Measurements from ENCODE around the gene PRRG2. TPM values are rescaled to one million over a fixed set of nuclear protein-coding genes. Genes with fewer than 3 reads are reported as not detected.

Gene PRRG2
- total and polyA plus RNA-seq, 10 of the 15 experiments (the other 5 are each of a cell fraction or from before 2014, with no cell fraction given) = 0.09 to 2.1 (median 0.86) TPM

- TF ChIP-seq ZBED1 (IDR thresholded peaks at IDR 0.05; ENCODE audit: borderline replicate concordance) (no peak), CREM (IDR thresholded peaks at IDR 0.05; ENCODE audit: low read depth) (0 out of 2 replicates have a peak, but pooled peaks have one; percentile 4), CHD4 (IDR thresholded peaks at IDR 0.05) (no peak), POU2F2 (IDR thresholded peaks at IDR 0.05; ENCODE audit: borderline replicate concordance, low read depth, low read length) (no peak), BHLHE40 (IDR thresholded peaks at IDR 0.05; ENCODE audit: borderline replicate concordance in 1 of 2, low read depth in 2 of 2, low read length in 1 of 2) (peak; percentile 49 to 82; a peak in 2 of 4 replicates), PRDM15 (CRISPR knock-in tag; IDR thresholded peaks at IDR 0.05) (no peak), EZH2 (IDR thresholded peaks at IDR 0.05; ENCODE audit: borderline replicate concordance, control insufficient read depth, low read depth, low read length) (no peak)
Measured at GRCh38 chr19:49593233-49594113, 12.4 kb downstream of the PRRG2 start (continued).
